ENCODE results near the gene SORCS1. TPM values are rescaled to one million over a fixed set of nuclear protein-coding genes. Genes with fewer than 3 reads are reported as not detected.

SORCS1 gene
- total and polyA plus RNA-seq, 4 experiments from 2014 or later, result not detected

- no peaks in the 10 kb centered on the region for H3K4me1 ChIP-seq (ENCODE audit: insufficient read depth, low read length)
- no peaks in the 10 kb centered on the region for H3K9me3 ChIP-seq (ENCODE audit: control insufficient read depth in 1 of 2, low read length in 2 of 2)
- H3K4me3 Mint-ChIP-seq, result no peak overlapping the region
- intact Hi-C loops (cut with micrococcal nuclease), result no loop called here
- H3K27me3 Mint-ChIP-seq, result no peaks in the 10 kb centered on the region
- no peaks in the 10 kb centered on the region for H3K36me3 Mint-ChIP-seq
- no peaks in the 10 kb centered on the region for H3K4me1 Mint-ChIP-seq
- no peak overlapping the region for H3K4me3 ChIP-seq (ENCODE audit: low read length in 2 of 2)
- no peak overlapping the region for H3K27ac ChIP-seq (ENCODE audit: low read depth, low read length)
- no peak for DNase-seq
- peaks cover 0 to 1% (median 0%) of the 10 kb centered on the region in 8 donors for H3K9me3 Mint-ChIP-seq
- ChIA-PET POLR2A (ENCODE audit: partially characterized antibody) (no interaction called here), CTCF (ENCODE audit: partially characterized antibody) (interaction anchor here (0.7 to 0.9 kb wide), 3 partner anchors 24 to 80 kb away, joined by 3 read pairs; no protein-coding TSS in a partner anchor)
- no peak overlapping the region for H3K27ac Mint-ChIP-seq
- H3K36me3 ChIP-seq (ENCODE audit: insufficient read depth, low read length), result no peaks in the 10 kb centered on the region
- H3K27me3 ChIP-seq (ENCODE audit: insufficient read depth, low read length), result no peaks in the 10 kb centered on the region
These were observed 538.8 kb downstream of the SORCS1 start for GRCh38 chr10:106625751-106626150.

- no peak overlapping the region for H3K4me3 ChIP-seq (ENCODE audit: low read length in 2 of 2)
- no peak overlapping the region for H3K27ac ChIP-seq (ENCODE audit: low read depth, low read length)
- ChIA-PET POLR2A (ENCODE audit: partially characterized antibody) (no interaction called here), CTCF (ENCODE audit: partially characterized antibody) (interaction anchor here (1.6 kb wide), 1 partner anchor 11 kb away, joined by 4 read pairs; no protein-coding TSS in a partner anchor)
- Mint-ChIP-seq H3K27me3 (no peaks in the 10 kb centered on the region), H3K36me3 (no peaks in the 10 kb centered on the region), H3K4me1 (no peaks in the 10 kb centered on the region), H3K27ac (no peak overlapping the region), H3K9me3 (peaks cover 0 to 6% (median 2%) of the 10 kb centered on the region in 8 donors), H3K4me3 (no peak overlapping the region)
- no peaks in the 10 kb centered on the region for H3K27me3 ChIP-seq (ENCODE audit: insufficient read depth, low read length)
- H3K9me3 ChIP-seq (ENCODE audit: control insufficient read depth in 1 of 2, low read length in 2 of 2), result no peaks in the 10 kb centered on the region
- H3K36me3 ChIP-seq (ENCODE audit: insufficient read depth, low read length), result no peaks in the 10 kb centered on the region
- H3K4me1 ChIP-seq (ENCODE audit: insufficient read depth, low read length), result no peaks in the 10 kb centered on the region
- DNase-seq, result no peak
- intact Hi-C loops (cut with micrococcal nuclease), result no loop called here
These were observed 545.2 kb downstream of the SORCS1 start for GRCh38 chr10:106619346-106619745.

GRCh38 chr10:106618646-106619045 is 545.9 kb downstream of the SORCS1 start:
- Histone ChIP-seq H3K4me3 (ENCODE audit: low read length in 2 of 2) (no peak overlapping the region), H3K4me1 (ENCODE audit: insufficient read depth, low read length) (no peaks in the 10 kb centered on the region), H3K36me3 (ENCODE audit: insufficient read depth, low read length) (no peaks in the 10 kb centered on the region), H3K9me3 (ENCODE audit: control insufficient read depth in 1 of 2, low read length in 2 of 2) (no peaks in the 10 kb centered on the region), H3K27ac (ENCODE audit: low read depth, low read length) (no peak overlapping the region), H3K27me3 (ENCODE audit: insufficient read depth, low read length) (no peaks in the 10 kb centered on the region)
- no peak for DNase-seq
- Mint-ChIP-seq H3K27ac (no peak overlapping the region), H3K4me1 (no peaks in the 10 kb centered on the region), H3K4me3 (no peak overlapping the region), H3K36me3 (no peaks in the 10 kb centered on the region), H3K27me3 (no peaks in the 10 kb centered on the region), H3K9me3 (peaks cover 0 to 6% (median 2%) of the 10 kb centered on the region in 8 donors)
- intact Hi-C loops (cut with micrococcal nuclease), result no loop called here
- CTCF ChIA-PET (ENCODE audit: partially characterized antibody), result no interaction called here
- POLR2A ChIA-PET (ENCODE audit: partially characterized antibody), result no interaction called here

- Histone ChIP-seq H3K9me3 (ENCODE audit: control insufficient read depth in 1 of 2, low read length in 2 of 2) (no peaks in the 10 kb centered on the region), H3K36me3 (ENCODE audit: insufficient read depth, low read length) (no peaks in the 10 kb centered on the region), H3K27me3 (ENCODE audit: insufficient read depth, low read length) (no peaks in the 10 kb centered on the region), H3K27ac (ENCODE audit: low read depth, low read length) (no peak overlapping the region), H3K4me1 (ENCODE audit: insufficient read depth, low read length) (no peaks in the 10 kb centered on the region), H3K4me3 (ENCODE audit: low read length in 2 of 2) (no peak overlapping the region)
- Mint-ChIP-seq H3K4me1 (no peaks in the 10 kb centered on the region), H3K4me3 (no peak overlapping the region), H3K9me3 (peaks cover 0 to 6% (median 2%) of the 10 kb centered on the region in 8 donors), H3K27ac (no peak overlapping the region), H3K27me3 (no peaks in the 10 kb centered on the region), H3K36me3 (no peaks in the 10 kb centered on the region)
- intact Hi-C loops (cut with micrococcal nuclease), result no loop called here
- no peak for DNase-seq
- ChIA-PET CTCF (ENCODE audit: partially characterized antibody) (no interaction called here), POLR2A (ENCODE audit: partially characterized antibody) (no interaction called here)
These were observed 549.4 kb downstream of the SORCS1 start for GRCh38 chr10:106615081-106615480.

- Histone ChIP-seq H3K9me3 (ENCODE audit: control insufficient read depth in 1 of 2, low read length in 2 of 2) (no peaks in the 10 kb centered on the region), H3K27ac (ENCODE audit: low read depth, low read length) (no peak overlapping the region), H3K4me3 (ENCODE audit: low read length in 2 of 2) (no peak overlapping the region), H3K36me3 (ENCODE audit: insufficient read depth, low read length) (no peaks in the 10 kb centered on the region), H3K4me1 (ENCODE audit: insufficient read depth, low read length) (no peaks in the 10 kb centered on the region), H3K27me3 (ENCODE audit: insufficient read depth, low read length) (no peaks in the 10 kb centered on the region)
- H3K4me3 Mint-ChIP-seq, result no peak overlapping the region
- intact Hi-C loops (cut with micrococcal nuclease), result no loop called here
- no peaks in the 10 kb centered on the region for H3K36me3 Mint-ChIP-seq
- no peak overlapping the region for H3K27ac Mint-ChIP-seq
- CTCF ChIA-PET (ENCODE audit: partially characterized antibody), result no interaction called here
- H3K9me3 Mint-ChIP-seq, result peaks cover 0 to 6% (median 2%) of the 10 kb centered on the region in 8 donors
- DNase-seq, result no peak
- H3K4me1 Mint-ChIP-seq, result no peaks in the 10 kb centered on the region
- POLR2A ChIA-PET (ENCODE audit: partially characterized antibody), result no interaction called here
- no peaks in the 10 kb centered on the region for H3K27me3 Mint-ChIP-seq
These were observed 550.2 kb downstream of the SORCS1 start for GRCh38 chr10:106614293-106614692.

GRCh38 chr10:106612381-106612780 is 552.1 kb downstream of the SORCS1 start:
- ChIA-PET POLR2A (ENCODE audit: partially characterized antibody) (no interaction called here), CTCF (ENCODE audit: partially characterized antibody) (no interaction called here)
- intact Hi-C loops (cut with micrococcal nuclease), result no loop called here
- no peaks in the 10 kb centered on the region for H3K9me3 ChIP-seq (ENCODE audit: control insufficient read depth in 1 of 2, low read length in 2 of 2)
- no peak overlapping the region for H3K4me3 ChIP-seq (ENCODE audit: low read length in 2 of 2)
- Mint-ChIP-seq H3K27ac (no peak overlapping the region), H3K4me1 (no peaks in the 10 kb centered on the region), H3K27me3 (peaks cover 0 to 2% of the 10 kb centered on the region in 2 donors), H3K36me3 (no peaks in the 10 kb centered on the region), H3K9me3 (peaks cover 0 to 9% (median 2%) of the 10 kb centered on the region in 8 donors), H3K4me3 (no peak overlapping the region)
- no peaks in the 10 kb centered on the region for H3K4me1 ChIP-seq (ENCODE audit: insufficient read depth, low read length)
- no peak overlapping the region for H3K27ac ChIP-seq (ENCODE audit: low read depth, low read length)
- DNase-seq, result no peak
- H3K36me3 ChIP-seq (ENCODE audit: insufficient read depth, low read length), result no peaks in the 10 kb centered on the region
- no peaks in the 10 kb centered on the region for H3K27me3 ChIP-seq (ENCODE audit: insufficient read depth, low read length)

- H3K27me3 Mint-ChIP-seq, result peaks cover 0 to 2% of the 10 kb centered on the region in 2 donors
- intact Hi-C loops (cut with micrococcal nuclease), result no loop called here
- H3K36me3 Mint-ChIP-seq, result no peaks in the 10 kb centered on the region
- no peak overlapping the region for H3K4me3 ChIP-seq (ENCODE audit: low read length in 2 of 2)
- CTCF ChIA-PET (ENCODE audit: partially characterized antibody), result no interaction called here
- no peaks in the 10 kb centered on the region for H3K4me1 ChIP-seq (ENCODE audit: insufficient read depth, low read length)
- peaks cover 0 to 3% of the 10 kb centered on the region in 2 donors for H3K9me3 ChIP-seq (ENCODE audit: control insufficient read depth in 1 of 2, low read length in 2 of 2)
- H3K4me3 Mint-ChIP-seq, result no peak overlapping the region
- H3K27me3 ChIP-seq (ENCODE audit: insufficient read depth, low read length), result no peaks in the 10 kb centered on the region
- DNase-seq, result no peak
- H3K4me1 Mint-ChIP-seq, result no peaks in the 10 kb centered on the region
- POLR2A ChIA-PET (ENCODE audit: partially characterized antibody), result no interaction called here
- H3K27ac Mint-ChIP-seq, result no peak overlapping the region
- no peak overlapping the region for H3K27ac ChIP-seq (ENCODE audit: low read depth, low read length)
- peaks cover 0 to 5% (median 2%) of the 10 kb centered on the region in 8 donors for H3K9me3 Mint-ChIP-seq
- no peaks in the 10 kb centered on the region for H3K36me3 ChIP-seq (ENCODE audit: insufficient read depth, low read length)
These were observed 554.8 kb downstream of the SORCS1 start for GRCh38 chr10:106609470-106610266.
